Stimulated activated naive CD8-positive, alpha-beta T cell treated with anti-CD3 and anti-CD28 coated beads, Interleukin-15, Interleukin-2, amounts not matched to agents 100 ng/mL and 50 ng/mL, for 24 hours (primary cell): ENCODE data around the gene JMJD7.
"Not testable (repeated sequence)": the region's sequence is repeated elsewhere in the genome, so short reads cannot be mapped to it uniquely, and the experiment has no call there.

Experiments
- H3K27ac Mint-ChIP-seq: one replicate; pipeline ENCODE4 v1.8.0; 2021; ENCODE audit warnings: mild to moderate bottlenecking, mixed read lengths
- H3K27me3 Mint-ChIP-seq: one replicate; pipeline ENCODE4 v1.8.0; 2021; ENCODE audit warnings: mixed read lengths
- H3K36me3 Mint-ChIP-seq: one replicate; pipeline ENCODE4 v1.8.0; 2021; ENCODE audit warnings: low read depth, mixed read lengths
- H3K4me1 Mint-ChIP-seq: one replicate; pipeline ENCODE4 v1.8.0; 2021; ENCODE audit warnings: low read depth, mixed read lengths
- H3K4me3 Mint-ChIP-seq: one replicate; pipeline ENCODE4 v1.8.0; 2021; ENCODE audit warnings: mild to moderate bottlenecking, mixed read lengths
- H3K9me3 Mint-ChIP-seq: one replicate; pipeline ENCODE4 v1.8.0; 2021; ENCODE audit warnings: mixed read lengths

JMJD7 gene

DNA sequence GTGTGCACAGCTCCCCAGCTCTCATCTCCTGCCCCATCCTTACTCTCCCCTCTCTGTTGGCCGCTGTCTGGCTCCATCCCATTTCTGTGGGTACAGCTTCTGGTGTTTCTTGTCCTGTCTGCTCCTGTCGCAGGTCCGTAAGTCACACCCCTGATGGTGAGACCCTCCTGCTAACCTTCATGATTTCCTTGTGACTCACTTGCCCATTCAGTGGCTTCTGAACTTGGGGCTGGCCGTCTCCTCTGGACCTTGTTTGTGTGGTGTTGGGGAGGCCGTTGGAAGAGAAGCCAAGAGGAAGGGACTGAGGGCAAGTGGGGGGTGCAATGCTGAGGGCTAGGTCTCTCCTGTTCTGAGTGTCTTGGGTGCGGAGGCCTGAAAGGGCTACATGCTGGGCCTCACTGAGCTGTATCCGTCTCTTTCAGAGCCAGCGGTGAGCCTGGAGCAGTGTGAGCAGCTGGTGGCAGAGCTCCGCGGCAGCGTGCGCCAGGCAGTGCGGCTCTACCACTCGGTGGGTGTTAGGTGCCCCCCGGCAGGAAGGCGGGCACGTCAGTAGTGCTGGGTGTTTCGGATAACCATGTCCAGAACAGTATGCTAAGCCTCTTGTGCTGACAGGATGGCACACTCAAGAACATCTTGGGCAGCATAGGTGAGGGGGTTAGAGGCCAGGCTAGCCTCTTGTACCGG, 3.7 kb upstream of the JMJD7 start:
- no peaks in the 10 kb centered on the region for H3K27me3 Mint-ChIP-seq
- peaks cover 13% of the 10 kb centered on the region for H3K4me1 Mint-ChIP-seq
- no peaks in the 10 kb centered on the region for H3K9me3 Mint-ChIP-seq
- no peak overlapping the region for H3K4me3 Mint-ChIP-seq
- H3K27ac Mint-ChIP-seq, result no peak overlapping the region
- H3K36me3 Mint-ChIP-seq, result peaks cover 13% of the 10 kb centered on the region

DNA sequence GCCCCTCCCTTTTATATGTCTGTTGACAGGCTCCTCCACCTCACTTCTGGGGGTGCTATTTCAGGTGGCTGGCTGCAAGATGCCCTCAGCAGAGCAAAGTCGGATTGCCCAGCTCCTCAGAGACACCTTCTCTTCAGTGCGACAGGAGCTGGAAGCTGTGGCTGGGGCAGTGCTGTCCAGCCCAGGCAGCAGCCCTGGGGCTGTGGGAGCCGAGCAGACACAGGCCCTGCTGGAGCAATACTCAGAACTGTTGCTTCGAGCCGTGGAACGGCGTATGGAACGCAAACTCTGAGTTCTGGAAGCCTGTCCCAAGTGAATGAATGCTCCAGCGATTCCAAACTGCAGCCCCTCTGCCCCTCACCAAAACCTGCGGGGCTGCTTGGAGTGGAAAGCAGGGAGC, 2.7 kb upstream of the JMJD7 start:
- no peaks in the 10 kb centered on the region for H3K27me3 Mint-ChIP-seq
- H3K36me3 Mint-ChIP-seq, result peaks cover 10% of the 10 kb centered on the region
- no peak overlapping the region for H3K4me3 Mint-ChIP-seq
- no peak overlapping the region for H3K27ac Mint-ChIP-seq
- H3K4me1 Mint-ChIP-seq, result peaks cover 13% of the 10 kb centered on the region
- H3K9me3 Mint-ChIP-seq, result no peaks in the 10 kb centered on the region

DNA sequence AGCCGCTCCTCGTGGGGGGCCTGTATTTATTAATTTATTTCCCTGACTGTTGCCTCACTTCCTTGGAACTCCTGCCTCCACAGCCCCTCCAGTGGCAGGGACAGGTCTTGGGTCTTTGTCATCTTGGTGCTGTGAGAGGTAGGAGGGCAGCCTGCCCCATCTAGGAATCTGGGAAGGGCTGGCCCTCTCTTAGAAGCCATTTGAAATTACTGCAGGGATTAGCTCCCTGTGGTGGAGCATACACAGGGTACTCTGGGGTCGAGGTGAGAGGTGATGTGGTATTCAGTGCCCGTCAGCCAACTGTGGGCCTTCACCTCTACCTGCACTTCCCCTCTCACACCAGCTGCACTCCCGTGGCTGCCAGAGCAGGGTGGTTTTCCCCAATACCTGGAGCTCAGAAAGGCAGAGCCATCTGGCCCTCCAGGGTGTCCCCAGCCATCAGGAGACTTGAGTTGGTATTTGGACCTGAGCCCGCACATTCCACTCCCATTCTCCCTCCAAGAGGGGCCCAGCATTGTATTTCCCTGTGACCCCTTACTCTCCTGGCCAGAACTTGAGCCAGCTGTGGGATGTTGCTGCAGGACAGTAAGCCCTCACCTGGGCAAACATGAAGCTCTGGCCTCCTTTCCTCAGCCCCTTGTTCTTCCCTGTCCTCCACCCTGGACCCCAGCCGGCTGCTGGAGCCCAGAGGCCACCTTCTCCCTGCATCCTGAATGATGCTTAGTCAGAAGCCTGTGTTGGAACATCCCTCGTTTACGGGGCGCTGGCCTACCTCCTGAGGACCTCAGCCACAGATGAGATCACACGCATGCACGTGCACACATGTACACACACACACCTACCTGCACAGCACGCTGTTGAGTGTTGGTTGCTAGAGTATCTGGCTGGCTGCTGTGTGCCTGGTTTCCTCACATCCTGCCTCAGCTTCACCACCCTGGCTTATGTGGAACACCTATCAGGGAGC, 2.0 kb upstream of the JMJD7 start:
- H3K36me3 Mint-ChIP-seq, result peaks cover 10% of the 10 kb centered on the region
- H3K27ac Mint-ChIP-seq, result no peak overlapping the region
- no peak overlapping the region for H3K4me3 Mint-ChIP-seq
- H3K27me3 Mint-ChIP-seq, result no peaks in the 10 kb centered on the region
- H3K4me1 Mint-ChIP-seq, result peaks cover 16% of the 10 kb centered on the region
- no peaks in the 10 kb centered on the region for H3K9me3 Mint-ChIP-seq

DNA sequence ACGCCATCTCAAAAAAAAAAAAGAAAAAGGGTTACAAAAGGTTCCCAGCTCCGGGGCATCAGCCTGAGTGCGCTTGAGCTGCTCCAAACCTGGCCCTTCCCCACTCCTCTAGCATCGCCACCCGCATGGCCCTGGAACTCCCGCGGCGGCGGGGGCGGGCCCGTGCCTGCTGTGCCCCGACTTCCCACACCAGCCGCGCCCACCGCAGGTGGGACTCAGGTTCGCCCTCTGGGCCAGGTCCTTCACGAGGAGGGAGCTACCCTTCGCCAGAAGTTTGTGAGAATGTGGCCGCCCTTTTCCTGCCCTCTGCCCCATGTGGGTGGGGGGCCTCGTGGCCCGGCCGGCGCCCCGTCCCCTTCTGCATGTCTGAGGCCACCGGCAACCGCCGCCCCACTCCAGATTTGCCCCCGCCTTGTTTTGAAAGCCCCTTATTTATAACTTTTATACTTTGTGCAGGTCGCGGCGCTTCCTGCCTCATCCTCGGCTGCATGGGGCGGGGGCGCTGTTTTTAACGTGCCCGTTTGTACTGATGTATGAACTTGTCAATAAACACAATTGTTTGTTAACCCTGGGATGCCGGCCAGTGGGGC, 507 bp upstream of the JMJD7 start:
- H3K4me1 Mint-ChIP-seq, result peaks cover 31% of the 10 kb centered on the region
- peaks cover 5% of the 10 kb centered on the region for H3K36me3 Mint-ChIP-seq
- H3K4me3 Mint-ChIP-seq, result peak overlapping the region; percentile 86
- peak overlapping the region; percentile 87 for H3K27ac Mint-ChIP-seq
- H3K27me3 Mint-ChIP-seq, result no peaks in the 10 kb centered on the region
- H3K9me3 Mint-ChIP-seq, result no peaks in the 10 kb centered on the region

DNA sequence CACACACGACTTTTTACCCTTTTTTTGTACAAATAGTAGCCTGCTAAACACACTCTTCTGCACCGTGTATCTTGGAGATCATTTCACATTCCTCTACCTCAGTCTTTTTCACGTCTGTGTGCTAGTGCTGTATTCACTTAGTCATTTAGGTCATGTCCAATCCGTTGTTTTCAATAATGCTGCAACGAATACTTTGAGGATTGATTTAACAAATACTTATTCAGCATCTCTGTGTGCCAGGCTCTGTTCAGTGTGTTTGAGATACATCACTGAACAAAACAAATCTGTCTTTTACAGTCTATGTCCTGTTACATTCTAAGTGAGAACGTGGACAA, 882 bp downstream of the JMJD7 start:
- Mint-ChIP-seq H3K4me1 (peaks cover 39% of the 10 kb centered on the region), H3K4me3 (peak overlapping the region; percentile 86), H3K27me3 (no peaks in the 10 kb centered on the region), H3K27ac (peak overlapping the region; percentile 77), H3K9me3 (no peaks in the 10 kb centered on the region), H3K36me3 (peaks cover 5% of the 10 kb centered on the region)

DNA sequence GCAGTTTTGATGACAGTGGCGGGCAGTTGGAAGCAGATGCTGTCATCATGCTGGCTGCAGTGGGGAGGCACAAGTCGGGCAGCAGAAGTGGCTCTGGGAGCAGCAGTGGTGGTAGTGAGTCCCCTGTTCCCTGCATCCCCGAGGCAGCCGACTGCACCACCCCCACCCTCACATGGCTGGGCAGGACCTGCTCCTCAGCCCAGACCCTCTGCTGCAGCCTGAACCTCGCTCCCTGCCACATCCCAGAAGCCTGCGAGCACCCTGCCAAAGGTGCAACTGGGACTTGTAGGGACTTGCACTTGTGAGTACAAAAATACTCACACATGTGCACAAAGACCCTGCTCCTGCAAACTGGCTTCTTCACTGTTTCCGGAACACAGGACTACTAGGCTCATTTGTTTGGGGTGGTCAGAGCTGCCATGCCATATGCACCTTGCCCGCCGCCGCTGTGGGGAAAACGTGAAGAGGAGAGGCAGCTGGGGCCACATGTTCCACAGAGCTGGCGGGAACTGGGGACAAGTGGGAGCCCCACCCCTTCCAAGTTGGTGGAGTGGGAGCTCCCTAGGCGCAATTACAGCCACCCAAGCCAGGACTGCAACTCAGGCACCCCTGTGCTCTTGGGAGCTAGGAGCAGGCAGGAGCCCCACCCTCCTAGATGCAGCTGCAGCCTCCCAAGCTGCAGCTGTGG, 2.2 kb downstream of the JMJD7 start:
- peaks cover 39% of the 10 kb centered on the region for H3K4me1 Mint-ChIP-seq
- no peaks in the 10 kb centered on the region for H3K36me3 Mint-ChIP-seq
- H3K4me3 Mint-ChIP-seq, result no peak overlapping the region
- H3K27me3 Mint-ChIP-seq, result no peaks in the 10 kb centered on the region
- no peaks in the 10 kb centered on the region for H3K9me3 Mint-ChIP-seq
- H3K27ac Mint-ChIP-seq, result no peak overlapping the region

DNA sequence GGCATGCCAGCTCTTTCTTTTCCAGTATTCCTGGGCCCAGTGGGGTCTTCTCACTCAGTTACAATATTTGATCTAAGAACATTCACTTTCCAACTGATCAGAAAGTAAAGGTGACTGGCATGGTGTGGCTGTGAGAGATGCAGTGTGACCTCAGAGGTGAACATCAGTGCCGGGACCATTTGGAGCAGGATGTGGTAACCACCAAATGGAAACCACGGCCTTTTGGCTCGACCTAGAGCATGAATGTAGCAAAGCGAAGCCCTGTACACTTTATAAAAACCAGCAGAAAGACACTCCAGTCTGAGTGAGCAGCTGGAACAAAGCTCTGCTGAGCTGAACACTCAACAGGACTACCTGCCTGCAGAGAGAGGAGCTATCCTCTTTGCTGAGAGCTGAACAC, 3.4 kb downstream of the JMJD7 start:
- H3K4me1 Mint-ChIP-seq, result peaks cover 39% of the 10 kb centered on the region
- H3K36me3 Mint-ChIP-seq, H3K9me3 Mint-ChIP-seq, H3K27me3 Mint-ChIP-seq: not testable (repeated sequence)
- peak overlapping the region; percentile 67 for H3K27ac Mint-ChIP-seq
- peak overlapping the region; percentile 49 for H3K4me3 Mint-ChIP-seq

DNA sequence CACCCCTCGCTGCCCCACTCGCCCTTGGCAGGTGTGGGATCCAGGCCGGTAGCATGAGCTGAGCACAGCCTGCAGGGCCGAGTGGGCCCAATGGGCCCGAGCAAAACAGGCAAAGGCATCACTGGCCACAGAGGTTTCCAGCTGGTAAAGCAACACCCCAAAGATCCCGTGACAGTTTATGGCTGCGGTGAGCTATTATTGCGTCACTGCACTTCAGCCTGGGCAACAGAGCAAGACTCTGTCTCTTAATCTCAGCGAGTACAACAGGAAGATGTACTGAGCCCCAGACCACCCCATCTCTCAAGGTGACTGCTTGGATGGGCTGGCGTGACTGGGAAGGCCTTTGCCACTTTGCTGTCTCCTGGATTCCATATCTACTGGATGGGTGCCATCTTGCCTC, 4.3 kb downstream of the JMJD7 start:
- Mint-ChIP-seq H3K36me3 (no peaks in the 10 kb centered on the region), H3K9me3 (no peaks in the 10 kb centered on the region), H3K27ac (no peak overlapping the region), H3K4me3 (no peak overlapping the region), H3K27me3 (no peaks in the 10 kb centered on the region), H3K4me1 (peaks cover 39% of the 10 kb centered on the region)

DNA sequence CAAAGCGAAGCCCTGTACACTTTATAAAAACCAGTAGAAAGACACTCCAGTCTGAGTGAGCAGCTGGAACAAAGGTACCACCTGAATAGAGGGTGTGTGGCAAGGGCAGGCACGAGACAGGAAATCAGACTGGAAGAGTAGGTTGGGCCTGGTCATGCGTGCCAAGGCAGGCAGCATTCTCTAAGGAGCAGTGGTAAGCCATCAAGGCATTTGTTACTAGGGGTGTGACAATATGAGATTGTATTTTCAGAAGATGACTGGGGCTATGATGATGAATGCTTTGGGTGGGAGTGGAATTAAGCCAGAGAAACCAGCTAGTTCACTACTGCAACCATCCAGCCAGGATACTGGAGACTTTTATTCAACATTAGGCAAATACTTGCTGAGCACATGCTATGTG, 5.0 kb downstream of the JMJD7 start:
- Mint-ChIP-seq H3K9me3 (no peaks in the 10 kb centered on the region), H3K4me1 (peaks cover 35% of the 10 kb centered on the region), H3K27ac (no peak overlapping the region), H3K4me3 (no peak overlapping the region), H3K36me3 (no peaks in the 10 kb centered on the region), H3K27me3 (no peaks in the 10 kb centered on the region)

DNA sequence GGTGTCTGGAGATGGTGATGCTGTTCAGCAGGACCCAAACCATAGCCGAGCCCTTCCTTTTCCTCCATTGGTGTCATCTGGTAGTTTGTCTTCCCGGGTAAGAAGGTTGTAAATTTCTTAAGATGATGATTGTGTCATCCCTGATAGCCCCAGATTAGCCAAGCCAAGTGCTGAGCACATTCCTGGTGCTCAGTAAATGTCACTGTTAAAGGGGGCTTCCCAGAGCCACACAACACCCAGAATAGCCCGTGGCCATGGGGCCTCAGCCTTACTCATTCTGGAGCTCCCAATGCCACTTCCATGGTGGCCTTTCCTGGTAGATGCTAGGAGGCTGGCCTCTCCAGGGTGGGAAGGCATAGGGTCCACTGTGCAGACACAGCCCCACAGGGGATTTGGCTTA, 6.2 kb downstream of the JMJD7 start:
- Mint-ChIP-seq H3K4me1 (peaks cover 27% of the 10 kb centered on the region), H3K4me3 (no peak overlapping the region), H3K36me3 (no peaks in the 10 kb centered on the region), H3K27me3 (no peaks in the 10 kb centered on the region), H3K9me3 (no peaks in the 10 kb centered on the region), H3K27ac (no peak overlapping the region)

DNA sequence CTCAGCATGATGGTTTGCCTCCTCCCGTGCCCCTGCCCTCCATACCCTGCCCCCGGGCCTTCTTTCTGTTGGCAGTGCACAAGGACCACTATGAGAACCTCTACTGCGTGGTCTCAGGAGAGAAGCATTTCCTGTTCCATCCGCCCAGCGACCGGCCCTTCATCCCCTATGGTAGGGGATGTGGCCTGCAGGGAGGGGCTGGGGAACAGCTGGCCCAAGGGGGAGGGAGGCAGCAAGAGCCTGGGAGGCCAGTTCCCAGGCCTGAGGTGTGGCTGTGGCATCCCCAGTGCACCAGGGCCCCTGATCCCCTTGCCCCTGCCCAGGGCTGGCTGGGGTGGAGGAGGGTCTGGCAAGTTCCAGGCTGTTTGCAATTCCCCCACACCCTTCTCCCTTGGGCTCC, 8.2 kb downstream of the JMJD7 start:
- no peaks in the 10 kb centered on the region for H3K9me3 Mint-ChIP-seq
- no peak overlapping the region for H3K27ac Mint-ChIP-seq
- peaks cover 21% of the 10 kb centered on the region for H3K4me1 Mint-ChIP-seq

DNA sequence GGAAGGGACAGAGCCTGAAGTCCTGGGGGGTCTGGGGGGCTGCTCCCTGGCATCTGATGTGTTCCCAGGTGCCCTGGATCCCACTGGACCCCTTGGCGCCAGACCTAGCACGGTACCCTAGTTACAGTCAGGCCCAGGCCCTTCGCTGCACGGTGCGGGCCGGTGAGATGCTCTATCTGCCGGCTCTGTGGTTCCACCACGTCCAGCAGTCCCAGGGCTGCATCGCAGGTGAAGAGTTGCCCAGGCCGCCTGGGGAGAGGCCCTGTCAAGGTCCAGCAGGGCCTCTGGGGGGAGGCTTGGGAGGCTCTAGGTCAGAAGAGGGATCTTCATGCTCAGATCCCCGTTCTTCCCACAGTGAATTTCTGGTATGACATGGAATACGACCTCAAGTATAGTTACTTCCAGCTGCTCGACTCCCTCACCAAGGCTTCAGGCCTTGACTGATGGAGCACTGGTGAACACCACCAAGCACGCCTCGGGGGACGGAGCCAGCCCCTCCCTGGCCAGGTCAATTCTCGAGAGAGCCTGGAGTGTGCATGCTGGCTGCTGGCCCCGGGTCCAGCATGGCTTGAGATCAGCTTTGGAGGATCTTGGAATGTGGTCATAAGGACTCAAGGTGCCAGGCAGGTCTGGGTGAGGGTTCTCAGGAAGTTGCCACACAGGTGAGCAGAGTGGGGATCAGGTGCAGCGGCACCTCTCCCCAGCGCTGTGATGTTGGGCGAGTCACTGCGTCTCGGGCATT, 9.0 kb downstream of the JMJD7 start:
- no peaks in the 10 kb centered on the region for H3K36me3 Mint-ChIP-seq
- no peak overlapping the region for H3K27ac Mint-ChIP-seq
- no peak overlapping the region for H3K4me3 Mint-ChIP-seq
- H3K9me3 Mint-ChIP-seq, result no peaks in the 10 kb centered on the region
- H3K27me3 Mint-ChIP-seq, result no peaks in the 10 kb centered on the region
- peaks cover 13% of the 10 kb centered on the region for H3K4me1 Mint-ChIP-seq

More for the DNA sequence above, 8.2 kb downstream of the JMJD7 start:
- no peaks in the 10 kb centered on the region for H3K36me3 Mint-ChIP-seq
- no peak overlapping the region for H3K4me3 Mint-ChIP-seq
- H3K27me3 Mint-ChIP-seq, result no peaks in the 10 kb centered on the region

DNA sequence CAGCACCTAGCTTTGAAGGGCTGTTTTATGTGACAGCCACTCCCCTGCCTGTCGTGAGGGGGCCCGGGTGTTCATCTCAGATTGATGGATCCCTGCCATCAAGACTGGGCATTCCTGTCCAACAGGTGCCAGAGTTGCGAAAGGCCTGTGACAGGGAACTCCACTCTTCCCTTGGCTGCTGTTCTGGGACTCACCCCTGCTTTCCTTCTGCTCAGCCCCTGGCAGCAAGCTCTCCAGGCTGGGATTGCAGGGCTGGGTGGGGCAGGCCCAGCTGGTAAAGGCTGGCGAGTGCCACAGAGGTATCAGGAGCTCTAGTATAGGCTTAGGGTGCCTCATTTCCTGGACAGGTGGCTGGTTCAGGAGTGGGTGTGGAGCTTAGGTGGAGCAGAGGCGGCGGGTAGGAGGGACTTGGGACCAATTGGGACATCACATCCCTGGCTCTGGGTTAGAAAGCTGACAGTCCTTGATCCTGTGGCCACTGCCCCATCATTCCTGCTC, 10.6 kb downstream of the JMJD7 start, which contains the start of gene PLA2G4B:
PLA2G4B (plus strand) TSS at position 448 of the 498 bp plus-strand sequence. CDS start 67 bp downstream, outside the sequence.
- no peaks in the 10 kb centered on the region for H3K4me1 Mint-ChIP-seq
- H3K4me3 Mint-ChIP-seq, result no peak within 1 kb of the TSS
- no peaks in the 10 kb centered on the region for H3K27me3 Mint-ChIP-seq
- H3K36me3 Mint-ChIP-seq, result no peaks in the 10 kb centered on the region
- H3K27ac Mint-ChIP-seq, result no peak within 1 kb of the TSS
- no peaks in the 10 kb centered on the region for H3K9me3 Mint-ChIP-seq
